ENCODE results near the gene LMO2. TPM values are rescaled to one million over a fixed set of nuclear protein-coding genes. Genes with fewer than 3 reads are reported as not detected.

Gene LMO2
- total and polyA plus RNA-seq, 12 donors = 3.9 to 16.9 (median 9.8) TPM

- 96 to 100% methylated on average over 2 of the region's 2 CpGs for WGBS, 2 donors
- Histone ChIP-seq H3K27me3 (peaks cover 0 to 25% (median 7%) of the 10 kb centered on the region in 7 donors), H3K9me3 (no peaks in the 10 kb centered on the region), H3K4me1 (peaks cover 0 to 39% (median 6%) of the 10 kb centered on the region in 9 donors), H3K36me3 (no peaks in the 10 kb centered on the region), H3K27ac (no peak overlapping the region), H3K4me3 (no peak overlapping the region)
- intact Hi-C loops (cut with DNase I) = no loop called here
- DNase-seq (no peak), ATAC-seq (no peak)
- no peak for TF ChIP-seq CTCF (IDR thresholded peaks at IDR 0.05)
These were observed 16.1 kb downstream of the LMO2 start for GRCh38 chr11:33875621-33876294.

GRCh38 chr11:33874910-33875490 is 16.9 kb downstream of the LMO2 start:
- TF ChIP-seq CTCF (IDR thresholded peaks at IDR 0.05) = no peak
- Histone ChIP-seq H3K27ac (no peak overlapping the region), H3K9me3 (no peaks in the 10 kb centered on the region), H3K36me3 (no peaks in the 10 kb centered on the region), H3K4me3 (no peak overlapping the region), H3K4me1 (peaks cover 0 to 46% (median 14%) of the 10 kb centered on the region in 9 donors), H3K27me3 (peaks cover 0 to 26% (median 7%) of the 10 kb centered on the region in 7 donors)
- intact Hi-C loops (cut with DNase I) = loop anchor here in 1 of 10 donors (5.0 kb wide), 2 partner anchors 62 to 227 kb away; no protein-coding TSS in a partner anchor
- no peak for DNase-seq
- WGBS, 2 donors = 89 to 90% methylated on average over 12 of the region's 12 CpGs
- ATAC-seq = no peak

GRCh38 chr11:33874433-33874832 is 17.4 kb downstream of the LMO2 start:
- Histone ChIP-seq H3K4me3 (no peak overlapping the region), H3K4me1 (peaks cover 0 to 46% (median 14%) of the 10 kb centered on the region in 9 donors), H3K27ac (no peak overlapping the region), H3K36me3 (no peaks in the 10 kb centered on the region), H3K27me3 (peaks cover 0 to 24% (median 7%) of the 10 kb centered on the region in 7 donors), H3K9me3 (no peaks in the 10 kb centered on the region)
- 81 to 87% methylated on average over 3 of the region's 3 CpGs for WGBS, 2 donors
- DNase-seq = no peak
- no peak for ATAC-seq
- TF ChIP-seq CTCF (IDR thresholded peaks at IDR 0.05) = no peak
- intact Hi-C loops (cut with DNase I) = loop anchor here in 1 of 10 donors (5.0 kb wide), 2 partner anchors 63 to 228 kb away; no protein-coding TSS in a partner anchor

- DNase-seq (peak; percentile 62 to 63), ATAC-seq (peak; percentile 71 to 90 (median 88))
- Histone ChIP-seq H3K4me3 (peak overlapping the region; percentile 44 to 92 (median 72)), H3K4me1 (peaks cover 0 to 69% (median 25%) of the 10 kb centered on the region in 9 donors), H3K27me3 (peaks cover 0 to 29% (median 4%) of the 10 kb centered on the region in 7 donors), H3K27ac (peak overlapping the region; percentile 57 to 94 (median 87)), H3K9me3 (no peaks in the 10 kb centered on the region), H3K36me3 (peaks cover 0 to 6% (median 0%) of the 10 kb centered on the region in 9 donors)
- no peak for TF ChIP-seq CTCF (IDR thresholded peaks at IDR 0.05)
- 0 to 1% methylated on average over 66 to 91 of the region's 91 CpGs for WGBS, 2 donors
- intact Hi-C loops (cut with DNase I) = loop anchor here in 4 of 10 donors (2.0 to 5.0 kb wide), 4 partner anchors 67 to 233 kb away; no protein-coding TSS in a partner anchor
These were observed 22.1 kb downstream of the LMO2 start for GRCh38 chr11:33869481-33870422.

Data from heart right ventricle (tissue), 16 donors.